VCaP (cell line): Measurements from ENCODE around the gene ANO9.

ENCODE experiments used
- H3K27ac ChIP-seq: fragments of 450-650 bp; 2 replicates; pipeline ENCODE4 v1.5.1; 2017
- CTCF ChIP-seq: fragments of 450-650 bp; conservative IDR thresholded peaks from 2 replicates; pipeline ENCODE4 v1.5.1; 2017; ENCODE audit warnings: mild to moderate bottlenecking, moderate library complexity

ANO9 gene

GRCh38 chr11:488062-488461 lies 46.3 kb upstream of the ANO9 start:
- no peak for TF ChIP-seq CTCF
- H3K27ac ChIP-seq, result no peak overlapping the region

GRCh38 chr11:487571-488021 lies 45.8 kb upstream of the ANO9 start:
- no peak for TF ChIP-seq CTCF
- no peak overlapping the region for H3K27ac ChIP-seq

GRCh38 chr11:486189-486588 lies 44.4 kb upstream of the ANO9 start:
- no peak for TF ChIP-seq CTCF
- H3K27ac ChIP-seq, result no peak overlapping the region

DNA sequence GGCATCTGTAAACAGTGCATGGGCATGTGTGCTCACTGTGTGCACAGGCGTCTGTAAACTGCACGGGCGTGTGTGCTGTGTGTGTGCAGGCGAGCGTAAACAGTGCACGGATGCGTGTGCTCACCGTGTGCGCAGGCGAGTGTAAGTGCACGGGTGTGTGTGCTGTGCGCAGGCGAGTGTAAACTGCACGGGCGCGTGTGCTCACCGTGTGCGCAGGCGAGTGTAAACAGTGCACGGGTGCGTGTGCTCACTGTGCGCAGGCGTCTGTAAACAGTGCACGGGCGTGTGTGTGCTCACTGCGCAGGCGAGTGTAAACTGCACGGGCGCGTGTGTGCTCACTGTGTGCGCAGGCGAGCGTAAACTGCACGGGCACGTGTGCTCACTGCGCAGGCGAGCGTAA lies 42.8 kb upstream of the ANO9 start:
- no peak for TF ChIP-seq CTCF
- peak overlapping the region; percentile 42 for H3K27ac ChIP-seq

DNA sequence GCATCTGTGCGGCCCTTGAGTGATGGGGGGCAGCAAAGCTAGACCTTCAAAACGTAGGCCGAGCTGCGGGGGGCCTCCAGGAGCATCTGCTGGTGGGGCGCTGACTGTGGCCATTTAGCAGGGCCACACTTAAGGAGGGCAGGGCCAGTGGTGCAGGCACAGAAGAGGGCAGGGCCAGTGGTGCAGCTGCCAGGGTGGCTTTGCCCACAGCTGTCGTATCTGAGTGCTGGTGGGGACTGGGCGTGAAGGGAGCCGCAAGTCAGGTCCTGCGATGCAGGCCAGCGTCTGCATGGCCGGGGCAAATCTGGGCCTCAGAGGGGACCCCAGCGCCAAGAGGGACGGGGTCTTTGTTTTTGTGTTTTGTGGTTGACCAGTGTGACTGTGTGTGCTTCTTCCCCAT lies 37.5 kb upstream of the ANO9 start:
- no peak for TF ChIP-seq CTCF
- no peak overlapping the region for H3K27ac ChIP-seq

- no peak overlapping the region for H3K27ac ChIP-seq
- TF ChIP-seq CTCF, result no peak
Measured at GRCh38 chr11:477052-477715, 35.4 kb upstream of the ANO9 start.

DNA sequence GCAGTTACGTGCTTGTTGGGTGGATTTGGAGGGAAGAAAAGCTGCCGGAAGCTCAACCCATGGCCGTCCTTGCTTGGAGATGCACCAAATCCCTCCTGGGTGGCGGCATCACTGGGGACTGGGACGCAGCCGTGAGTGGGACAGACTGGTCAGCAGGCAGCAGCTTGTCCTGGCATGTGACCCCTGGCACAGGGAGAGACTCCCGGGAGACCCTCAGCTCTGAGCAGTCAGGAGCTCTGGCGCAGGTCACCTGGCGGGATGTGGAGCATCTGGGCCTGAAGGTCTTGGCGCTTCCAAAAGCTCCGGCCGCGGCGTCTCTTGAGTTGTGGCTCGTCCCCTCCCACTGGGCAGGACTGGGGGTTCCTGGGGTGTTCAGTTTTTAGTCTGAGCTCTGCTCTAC lies 34.6 kb upstream of the ANO9 start:
- no peak for TF ChIP-seq CTCF

More for the DNA sequence above, 34.6 kb upstream of the ANO9 start:
- H3K27ac ChIP-seq, result no peak overlapping the region
